ENCODE measurements around the gene DLL3.

The DLL3 gene

DNA sequence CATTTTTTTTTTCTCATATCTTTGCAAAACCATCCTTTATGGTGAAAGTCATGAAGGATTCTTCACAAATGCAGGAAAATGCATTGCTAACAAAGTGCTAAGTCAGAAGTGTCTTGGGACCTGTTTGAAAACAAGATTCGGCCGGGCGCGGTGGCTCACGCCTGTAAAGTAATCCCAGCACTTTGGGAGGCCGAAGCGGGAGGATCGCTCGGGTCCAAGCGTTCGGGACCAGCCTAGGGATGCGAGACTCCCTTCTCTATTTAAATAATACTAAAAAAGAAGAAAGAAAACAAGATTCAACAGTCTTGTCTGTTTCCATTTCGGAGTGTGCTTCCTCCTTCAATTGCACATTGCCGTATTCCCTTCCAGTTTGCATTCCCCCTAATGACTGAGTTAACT, 33.1 kb downstream of the DLL3 start:
- TF ChIP-seq, protein P1, sequence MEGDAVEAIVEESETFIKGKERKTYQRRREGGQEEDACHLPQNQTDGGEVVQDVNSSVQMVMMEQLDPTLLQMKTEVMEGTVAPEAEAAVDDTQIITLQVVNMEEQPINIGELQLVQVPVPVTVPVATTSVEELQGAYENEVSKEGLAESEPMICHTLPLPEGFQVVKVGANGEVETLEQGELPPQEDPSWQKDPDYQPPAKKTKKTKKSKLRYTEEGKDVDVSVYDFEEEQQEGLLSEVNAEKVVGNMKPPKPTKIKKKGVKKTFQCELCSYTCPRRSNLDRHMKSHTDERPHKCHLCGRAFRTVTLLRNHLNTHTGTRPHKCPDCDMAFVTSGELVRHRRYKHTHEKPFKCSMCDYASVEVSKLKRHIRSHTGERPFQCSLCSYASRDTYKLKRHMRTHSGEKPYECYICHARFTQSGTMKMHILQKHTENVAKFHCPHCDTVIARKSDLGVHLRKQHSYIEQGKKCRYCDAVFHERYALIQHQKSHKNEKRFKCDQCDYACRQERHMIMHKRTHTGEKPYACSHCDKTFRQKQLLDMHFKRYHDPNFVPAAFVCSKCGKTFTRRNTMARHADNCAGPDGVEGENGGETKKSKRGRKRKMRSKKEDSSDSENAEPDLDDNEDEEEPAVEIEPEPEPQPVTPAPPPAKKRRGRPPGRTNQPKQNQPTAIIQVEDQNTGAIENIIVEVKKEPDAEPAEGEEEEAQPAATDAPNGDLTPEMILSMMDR (conservative IDR thresholded peaks at IDR 0.05; ENCODE audit: low read depth, low read length) = no peak
- DNase-seq (ENCODE audit: low read depth) = no peak

DNA sequence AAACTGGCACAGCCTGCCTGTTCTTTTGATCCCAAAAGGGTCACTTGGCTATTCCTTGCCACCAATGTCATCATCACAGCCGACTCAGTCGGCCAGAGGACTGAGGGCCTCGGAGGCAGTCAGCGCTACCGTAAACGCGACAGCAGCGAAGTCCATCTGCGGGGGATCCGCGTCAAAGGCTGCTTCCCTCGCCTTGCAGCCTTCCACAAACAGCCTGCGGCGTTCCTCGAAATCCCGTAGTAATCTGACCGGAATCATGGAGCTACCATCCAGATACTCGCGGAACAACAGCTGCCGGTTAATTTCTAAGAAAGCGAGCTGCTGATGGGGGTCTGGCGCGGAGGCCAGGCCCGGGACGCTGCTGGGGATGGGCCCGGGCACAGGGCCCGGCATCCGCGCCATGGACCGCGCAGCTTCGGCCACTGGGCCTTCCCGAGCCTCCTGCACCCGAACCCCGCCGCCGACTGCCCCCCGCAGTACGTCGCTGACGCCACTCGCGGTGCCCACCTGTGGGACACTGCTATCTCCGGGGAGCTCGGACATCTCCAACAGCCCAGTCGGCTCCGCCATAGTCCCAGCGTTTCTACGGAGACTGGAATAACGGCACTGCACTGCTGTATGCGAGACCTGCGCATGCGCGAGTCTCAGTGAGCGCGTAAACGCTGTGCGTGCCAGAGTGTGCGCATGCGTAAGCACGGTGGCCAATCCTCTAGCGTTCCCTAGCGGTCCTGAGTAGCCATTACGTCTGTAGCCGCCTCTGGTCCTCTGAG, 33.7 kb downstream of the DLL3 start, which contains the start of gene EID2B:
TSS of gene EID2B (minus strand) at position 620 of the 770 bp plus-strand sequence. CDS start at position 570, 50 bp downstream.
- DNase-seq (ENCODE audit: low read depth) = peak; percentile 98
- peak within 1 kb of the TSS; percentile 97 for H3K4me3 ChIP-seq (ENCODE audit: low read depth, low read length)
- TF ChIP-seq, protein P1 (conservative IDR thresholded peaks at IDR 0.05; ENCODE audit: low read depth, low read length) = peak; percentile 96

More for the DNA sequence above, 33.1 kb downstream of the DLL3 start:
- H3K4me3 ChIP-seq (ENCODE audit: low read depth, low read length) = peak overlapping the region; percentile 97

- TF ChIP-seq, protein P1 (conservative IDR thresholded peaks at IDR 0.05; ENCODE audit: low read depth, low read length) = no peak
- no peak for DNase-seq (ENCODE audit: low read depth)
- H3K4me3 ChIP-seq (ENCODE audit: low read depth, low read length) = no peak overlapping the region
Measured at GRCh38 chr19:39533003-39533512, 34.3 kb downstream of the DLL3 start.

GRCh38 chr19:39533791-39534190, 35.0 kb downstream of the DLL3 start:
- no peak overlapping the region for H3K4me3 ChIP-seq (ENCODE audit: low read depth, low read length)
- TF ChIP-seq, protein P1 (conservative IDR thresholded peaks at IDR 0.05; ENCODE audit: low read depth, low read length) = no peak
- DNase-seq (ENCODE audit: low read depth) = no peak

- H3K4me3 ChIP-seq (ENCODE audit: low read depth, low read length) = peak overlapping the region; percentile 98
- no peak for DNase-seq (ENCODE audit: low read depth)
- TF ChIP-seq, protein P1 (conservative IDR thresholded peaks at IDR 0.05; ENCODE audit: low read depth, low read length) = no peak
Measured at GRCh38 chr19:39539165-39539517, 40.4 kb downstream of the DLL3 start.

DNA sequence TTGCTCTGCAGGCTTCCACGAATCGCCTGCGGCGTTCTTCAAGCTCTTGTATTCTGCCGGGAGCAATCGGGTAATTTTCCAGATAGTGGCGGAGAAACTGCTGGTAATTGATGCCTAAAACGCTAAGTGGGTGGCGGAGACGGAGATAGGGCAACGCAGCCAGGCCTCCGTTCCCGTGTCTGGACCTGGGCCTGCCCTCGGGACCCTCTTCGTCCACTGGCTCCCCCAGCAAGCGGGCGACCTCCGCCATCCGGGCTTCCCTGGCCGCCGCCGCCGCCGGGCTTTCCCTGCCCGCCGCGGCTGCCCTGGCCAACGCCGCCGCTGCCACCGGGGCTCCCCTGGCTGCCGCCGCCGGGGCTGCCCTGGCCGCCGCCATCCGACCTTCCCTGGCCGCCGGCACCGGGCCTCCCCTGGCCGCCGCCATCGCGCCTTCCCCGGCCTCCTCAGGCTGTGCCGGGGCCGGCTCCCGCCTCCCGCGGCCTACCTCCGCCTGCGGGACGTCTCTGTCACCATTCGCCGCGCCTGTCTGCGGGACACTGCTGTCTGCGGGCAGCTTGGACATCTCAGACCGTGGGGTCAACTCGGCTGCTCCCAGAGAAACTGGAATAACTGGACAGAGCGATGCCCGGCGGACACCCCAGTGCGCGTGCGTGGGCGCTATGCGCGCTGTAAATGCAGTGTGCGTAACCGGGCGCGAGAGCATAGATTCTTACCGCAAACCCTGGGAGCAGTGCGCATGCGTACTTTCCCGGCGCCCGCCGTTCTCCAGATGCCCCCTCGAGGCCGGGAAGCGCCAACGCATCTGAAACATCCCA, 41.0 kb downstream of the DLL3 start, which contains the start of gene EID2:
TSS of gene EID2 (minus strand) at position 644 of the 815 bp plus-strand sequence. CDS start at position 562, 82 bp downstream.
- peak within 1 kb of the TSS; percentile 98 for H3K4me3 ChIP-seq (ENCODE audit: low read depth, low read length)
- peak; percentile 96 for DNase-seq (ENCODE audit: low read depth)

More for the DNA sequence above, 41.0 kb downstream of the DLL3 start, which contains the start of gene EID2:
- TF ChIP-seq, protein P1 (conservative IDR thresholded peaks at IDR 0.05; ENCODE audit: low read depth, low read length) = peak; percentile 84

Measured in choroid plexus epithelial cell (primary cell).